CD4-positive, alpha-beta T cell (primary cell): ENCODE data around the gene MLLT3. TPM values are rescaled to one million over a fixed set of nuclear protein-coding genes. Genes with fewer than 3 reads are reported as not detected.

ENCODE experiments used
- ATAC-seq: fragments of 200-7000 bp; cut with Tn5 transposase; one replicate; pipeline ENCODE4 v1.10.0; 2022; ENCODE audit warnings: mild to moderate bottlenecking; ENCODE audit not compliant: poor library complexity
- CTCF ChIA-PET: fragments of 350-600 bp; sonication (Branson Sonifier 250); formaldehyde crosslinking; loops from one replicate; lab custom pipeline; 2021; ENCODE audit warnings: antibody characterized with exemption, inconsistent platforms; lab: Charles Lee
- POLR2A ChIA-PET: fragments of 350-600 bp; sonication (Branson Sonifier 250); formaldehyde crosslinking; loops from one replicate; lab custom pipeline; 2021; ENCODE audit warnings: antibody characterized with exemption, inconsistent platforms; lab: Charles Lee
- DNase-seq, 14 experiments: peaks; one replicate each; pipeline ENCODE4 v3.0.0-alpha.2; 2013 to 2020; ENCODE audit warnings: mixed read lengths in 2 of 14
- H3K27ac ChIP-seq, 2 donors: one replicate each; pipeline versions ENCODE4 v1.5.1 to v1.7.0; 2013; ENCODE audit warnings: low read length in 2 of 2, low read depth in 1 of 2, mild to moderate bottlenecking in 1 of 2
- H3K27me3 ChIP-seq, 2 experiments: 1 replicate in 1 of 2; 2 replicates in 1 of 2; pipeline versions ENCODE4 v1.6.1 to v1.7.0; 2013; ENCODE audit warnings: low read length in 2 of 2, control low read depth in 1 of 2, mild to moderate bottlenecking in 1 of 2, moderate library complexity in 1 of 2; ENCODE audit not compliant: insufficient read depth in 2 of 2, control insufficient read depth in 1 of 2
- H3K36me3 ChIP-seq: one replicate; pipeline ENCODE4 v1.6.1; 2013; ENCODE audit warnings: low read length, control low read depth; ENCODE audit not compliant: insufficient read depth
- H3K4me1 ChIP-seq: one replicate; pipeline ENCODE4 v1.6.1; 2013; ENCODE audit warnings: low read length, control low read depth; ENCODE audit not compliant: insufficient read depth
- H3K4me3 ChIP-seq: one replicate; pipeline ENCODE4 v1.5.1; 2013; ENCODE audit warnings: mild to moderate bottlenecking, low read length, moderate library complexity
- H3K9me3 ChIP-seq, 2 experiments: 1 replicate in 1 of 2; 2 replicates in 1 of 2; pipeline versions ENCODE4 v1.6.1 to v1.7.0; 2013; ENCODE audit warnings: low read length in 2 of 2, mild to moderate bottlenecking in 2 of 2, control low read depth in 1 of 2, moderate library complexity in 1 of 2; ENCODE audit not compliant: control insufficient read depth in 1 of 2, insufficient read depth in 1 of 2
- H3K27ac Mint-ChIP-seq: one replicate; pipeline ENCODE4 v1.8.0; 2020; ENCODE audit warnings: mixed read lengths
- H3K27me3 Mint-ChIP-seq: one replicate; pipeline ENCODE4 v1.8.0; 2021; ENCODE audit warnings: mixed read lengths
- H3K36me3 Mint-ChIP-seq: one replicate; pipeline ENCODE4 v1.8.0; 2021; ENCODE audit warnings: low read depth, mixed read lengths
- H3K4me1 Mint-ChIP-seq: one replicate; pipeline ENCODE4 v1.8.0; 2021; ENCODE audit warnings: low read depth, mixed read lengths
- H3K4me3 Mint-ChIP-seq: one replicate; pipeline ENCODE4 v1.8.0; 2020; ENCODE audit warnings: mild to moderate bottlenecking, mixed read lengths
- H3K9me3 Mint-ChIP-seq: one replicate; pipeline ENCODE4 v1.8.0; 2020; ENCODE audit warnings: mixed read lengths
- intact Hi-C, 2 experiments: fragments of 100-400 bp; cut with DNase I in 1 of 2; cut with micrococcal nuclease in 1 of 2; formaldehyde crosslinking; loops; one replicate each; pipeline versions ENCODE4 v1.15.1 to v1.9.0; 2023 to 2025; cut with DNase I, micrococcal nuclease
- total RNA-seq, 174 experiments: library from RNA in 2 of 174; stranded (reverse) in 2 of 174; gene quantifications; one replicate each; pipeline ENCODE4 v1.2.3 and lab custom pipeline; 2021 to 2026
- TF ChIP-seq, protein P1 (sequence below): fragments of 200-600 bp; IDR thresholded peaks from one replicate; pipeline ENCODE4 v1.8.0; 2022; ENCODE audit warnings: antibody characterized with exemption, mild to moderate bottlenecking

Gene MLLT3
- total RNA-seq, 2 experiments from 2014 or later: 59.2 to 60.6 TPM

- ATAC-seq (no peak), DNase-seq (no peak)
- H3K4me3 ChIP-seq: no peak overlapping the region
- Mint-ChIP-seq H3K27me3 (no peaks in the 10 kb centered on the region), H3K9me3 (no peaks in the 10 kb centered on the region), H3K4me1 (peaks cover 55% of the 10 kb centered on the region), H3K4me3 (no peak overlapping the region), H3K27ac (no peak overlapping the region), H3K36me3 (peaks cover 13% of the 10 kb centered on the region)
- H3K9me3 ChIP-seq: no peaks in the 10 kb centered on the region
- ChIA-PET POLR2A (interaction anchor here (0.5 kb wide), 1 partner anchor 1133 kb away, joined by 4 read pairs; no protein-coding TSS in a partner anchor), CTCF (interaction anchor here (1.2 kb wide), 1 partner anchor 12 kb away, joined by 3 read pairs; no protein-coding TSS in a partner anchor)
- H3K36me3 ChIP-seq: peaks cover 6% of the 10 kb centered on the region
- no peak overlapping the region for H3K27ac ChIP-seq
- TF ChIP-seq, protein P1, sequence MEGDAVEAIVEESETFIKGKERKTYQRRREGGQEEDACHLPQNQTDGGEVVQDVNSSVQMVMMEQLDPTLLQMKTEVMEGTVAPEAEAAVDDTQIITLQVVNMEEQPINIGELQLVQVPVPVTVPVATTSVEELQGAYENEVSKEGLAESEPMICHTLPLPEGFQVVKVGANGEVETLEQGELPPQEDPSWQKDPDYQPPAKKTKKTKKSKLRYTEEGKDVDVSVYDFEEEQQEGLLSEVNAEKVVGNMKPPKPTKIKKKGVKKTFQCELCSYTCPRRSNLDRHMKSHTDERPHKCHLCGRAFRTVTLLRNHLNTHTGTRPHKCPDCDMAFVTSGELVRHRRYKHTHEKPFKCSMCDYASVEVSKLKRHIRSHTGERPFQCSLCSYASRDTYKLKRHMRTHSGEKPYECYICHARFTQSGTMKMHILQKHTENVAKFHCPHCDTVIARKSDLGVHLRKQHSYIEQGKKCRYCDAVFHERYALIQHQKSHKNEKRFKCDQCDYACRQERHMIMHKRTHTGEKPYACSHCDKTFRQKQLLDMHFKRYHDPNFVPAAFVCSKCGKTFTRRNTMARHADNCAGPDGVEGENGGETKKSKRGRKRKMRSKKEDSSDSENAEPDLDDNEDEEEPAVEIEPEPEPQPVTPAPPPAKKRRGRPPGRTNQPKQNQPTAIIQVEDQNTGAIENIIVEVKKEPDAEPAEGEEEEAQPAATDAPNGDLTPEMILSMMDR: no peak
- no peaks in the 10 kb centered on the region for H3K4me1 ChIP-seq
- intact Hi-C loops: no loop called here
- no peaks in the 10 kb centered on the region for H3K27me3 ChIP-seq
These were observed 203.8 kb downstream of the MLLT3 start for GRCh38 chr9:20418485-20418884.

- ATAC-seq (no peak), DNase-seq (no peak)
- no peak overlapping the region for H3K4me3 Mint-ChIP-seq
- H3K27ac ChIP-seq: no peak overlapping the region
- no peaks in the 10 kb centered on the region for H3K4me1 ChIP-seq
- peaks cover 11% of the 10 kb centered on the region for H3K36me3 ChIP-seq
- H3K9me3 Mint-ChIP-seq: no peaks in the 10 kb centered on the region
- H3K9me3 ChIP-seq: no peaks in the 10 kb centered on the region
- H3K27ac Mint-ChIP-seq: no peak overlapping the region
- H3K4me1 Mint-ChIP-seq: peaks cover 57% of the 10 kb centered on the region
- CTCF ChIA-PET: no interaction called here
- no peak overlapping the region for H3K4me3 ChIP-seq
- H3K27me3 Mint-ChIP-seq: no peaks in the 10 kb centered on the region
- POLR2A ChIA-PET: interaction anchor here (0.7 kb wide), 1 partner anchor 202 kb away, joined by 3 read pairs; no protein-coding TSS in a partner anchor
- H3K36me3 Mint-ChIP-seq: peaks cover 17% of the 10 kb centered on the region
- H3K27me3 ChIP-seq: no peaks in the 10 kb centered on the region
- TF ChIP-seq, protein P1: no peak
- intact Hi-C loops: no loop called here
These were observed 204.8 kb downstream of the MLLT3 start for GRCh38 chr9:20417373-20418080.

GRCh38 chr9:20414150-20414549 lies 208.1 kb downstream of the MLLT3 start:
- no peak overlapping the region for H3K4me3 Mint-ChIP-seq

More at GRCh38 chr9:20414150-20414549, 208.1 kb downstream of the MLLT3 start:
- CTCF ChIA-PET: no interaction called here
- Mint-ChIP-seq H3K36me3 (peaks cover 39% of the 10 kb centered on the region), H3K27me3 (no peaks in the 10 kb centered on the region), H3K27ac (no peak overlapping the region), H3K9me3 (no peaks in the 10 kb centered on the region), H3K4me1 (peaks cover 67% of the 10 kb centered on the region)
- DNase-seq: no peak
- no peak for ATAC-seq
- intact Hi-C loops: no loop called here
- TF ChIP-seq, protein P1: no peak
- POLR2A ChIA-PET: no interaction called here
- no peak overlapping the region for H3K27ac ChIP-seq
- no peak overlapping the region for H3K4me3 ChIP-seq
- H3K9me3 ChIP-seq: no peaks in the 10 kb centered on the region
- H3K36me3 ChIP-seq: peaks cover 17% of the 10 kb centered on the region
- no peaks in the 10 kb centered on the region for H3K4me1 ChIP-seq
- H3K27me3 ChIP-seq: no peaks in the 10 kb centered on the region
